ENCODE results near the gene TGFBRAP1.

GRCh38 chr2:105215586-105216192 lies 113.8 kb downstream of the TGFBRAP1 start:
- TF ChIP-seq CTCF (IDR thresholded peaks at IDR 0.05), result no peak
- TF ChIP-seq POLR2AphosphoS5 (IDR thresholded peaks at IDR 0.05), result no peak
